Natural killer cell treated with Interleukin-12 subunit alpha and Interleukin-12 subunit beta and Interleukin-15 and Interleukin-18, amount 100 ng/mL, for 72 hours (primary cell): Measurements from ENCODE around the gene USO1. TPM values are rescaled to one million over a fixed set of nuclear protein-coding genes. Genes with fewer than 3 reads are reported as not detected.
"Not testable (repeated sequence)": the region's sequence is repeated elsewhere in the genome, so short reads cannot be mapped to it uniquely, and the experiment has no call there.

ENCODE experiments used
- ATAC-seq, 2 donors: fragments of 150-1000 bp; cut with Tn5 transposase in 1 of 2; sonication (Bioruptor Pico), chemical (Tn5 transposase) in 1 of 2; 2 replicates each; pipeline ENCODE4 v1.10.0; 2021
- DNase-seq: peaks from one replicate; pipeline ENCODE4 v3.0.0; 2022; ENCODE audit warnings: low spot score
- H3K27ac Mint-ChIP-seq, 2 donors: 1 replicate in 1 of 2; 2 replicates in 1 of 2; pipeline ENCODE4 v1.8.0; 2022; ENCODE audit warnings: mixed read lengths in 2 of 2, mild to moderate bottlenecking in 1 of 2, moderate library complexity in 1 of 2
- H3K27me3 Mint-ChIP-seq, 2 donors: 1 replicate in 1 of 2; 2 replicates in 1 of 2; pipeline ENCODE4 v1.8.0; 2022; ENCODE audit warnings: mixed read lengths in 2 of 2
- H3K36me3 Mint-ChIP-seq: one replicate; pipeline ENCODE4 v1.8.0; 2022; ENCODE audit warnings: mixed read lengths
- H3K4me1 Mint-ChIP-seq, 2 donors: 1 replicate in 1 of 2; 2 replicates in 1 of 2; pipeline ENCODE4 v1.8.0; 2022; ENCODE audit warnings: low read depth in 2 of 2, mixed read lengths in 2 of 2, mild to moderate bottlenecking in 1 of 2
- H3K4me3 Mint-ChIP-seq: one replicate; pipeline ENCODE4 v1.8.0; 2022; ENCODE audit warnings: mixed read lengths
- H3K9me3 Mint-ChIP-seq: 2 replicates; pipeline ENCODE4 v1.8.0; 2022; ENCODE audit warnings: mixed read lengths
- total RNA-seq, 2 donors: library from RNA; stranded (reverse); gene quantifications; one replicate each; pipeline ENCODE4 v1.2.3, GENCODE V29; 2022

Gene USO1
- total RNA-seq, 2 donors from 2014 or later = 49.6 to 59.4 TPM

DNA sequence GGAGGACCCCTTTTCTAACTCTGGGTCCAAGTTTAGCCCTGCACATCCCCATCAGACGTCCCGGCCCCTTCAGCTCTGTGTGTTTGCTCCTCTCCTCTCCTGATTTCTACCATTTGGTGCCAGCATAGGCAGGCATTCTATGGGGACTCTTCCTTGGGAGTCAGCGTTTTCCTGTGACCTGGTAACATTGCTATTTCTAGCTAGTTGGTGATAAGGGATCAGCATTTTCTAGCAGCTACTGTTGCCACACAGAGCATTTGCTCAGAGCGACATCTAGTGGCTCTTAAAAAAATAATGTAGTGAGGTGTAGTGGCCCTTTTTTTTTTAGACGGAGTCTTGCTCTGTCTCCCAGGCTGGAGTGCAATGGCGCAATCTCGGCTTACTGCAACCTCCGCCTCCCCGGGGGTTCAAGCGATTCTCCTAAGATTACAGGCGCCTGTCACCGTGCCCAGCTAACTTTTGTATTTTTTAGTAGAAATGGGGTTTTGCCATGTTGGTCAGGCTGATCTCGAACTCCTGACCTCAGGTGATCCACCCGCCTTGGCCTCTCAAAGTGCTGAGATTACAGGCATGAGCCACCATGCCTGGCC, 123.9 kb downstream of the USO1 start:
- H3K36me3 Mint-ChIP-seq, H3K9me3 Mint-ChIP-seq, DNase-seq: not testable (repeated sequence)
- ATAC-seq = peak; percentile 80 to 83
- Mint-ChIP-seq H3K4me3 (peak overlapping the region; percentile 56), H3K27me3 (peaks cover 7 to 18% of the 10 kb centered on the region in 2 donors), H3K4me1 (peaks cover 5 to 17% of the 10 kb centered on the region in 2 donors), H3K27ac (peak overlapping the region in 1 of 2 donors; percentile 59)

DNA sequence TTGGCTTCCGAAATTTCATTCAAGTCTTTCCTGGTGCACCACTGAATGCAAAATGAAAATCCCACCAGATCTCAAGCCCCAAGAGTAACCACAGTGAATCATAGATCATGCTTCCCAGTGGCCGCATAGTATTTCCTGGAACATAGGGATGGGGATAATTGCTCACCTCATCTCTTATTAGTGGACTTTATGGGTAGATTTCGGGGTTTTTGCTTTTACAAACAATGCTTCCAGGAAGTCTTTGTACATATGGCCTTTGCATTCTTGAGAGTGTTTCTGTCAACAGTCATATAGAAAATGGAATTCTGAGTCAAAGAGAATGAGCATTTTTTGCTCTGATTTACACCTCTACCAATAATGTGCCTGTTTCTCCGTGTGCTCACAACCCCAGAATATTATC, 124.5 kb downstream of the USO1 start:
- Mint-ChIP-seq H3K27me3 (peaks cover 11 to 24% of the 10 kb centered on the region in 2 donors), H3K4me1 (peaks cover 5 to 17% of the 10 kb centered on the region in 2 donors), H3K27ac (peak overlapping the region in 1 of 2 donors; percentile 59), H3K9me3 (no peaks in the 10 kb centered on the region), H3K36me3 (no peaks in the 10 kb centered on the region), H3K4me3 (peak overlapping the region; percentile 56)
- peak; percentile 36 to 74 for ATAC-seq
- no peak for DNase-seq

DNA sequence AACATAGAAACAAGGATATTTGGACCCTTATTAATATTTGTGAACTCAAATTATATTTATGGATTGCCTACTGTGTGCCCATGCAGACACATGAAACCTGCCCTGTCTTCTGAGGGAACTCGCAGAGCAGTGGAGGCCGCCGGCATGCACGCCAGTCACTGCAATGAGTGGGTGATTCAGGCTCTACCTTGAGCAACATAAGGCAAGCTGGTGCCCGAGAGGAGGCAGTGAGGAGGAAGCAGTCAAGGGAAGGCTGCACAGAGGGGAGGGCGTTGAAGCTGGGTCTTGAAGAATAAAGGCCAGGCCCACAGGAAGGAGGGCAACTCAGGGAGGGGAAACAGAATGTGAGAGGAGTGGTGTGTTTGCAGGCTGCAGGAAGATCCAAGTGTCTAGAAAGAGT, 125.1 kb downstream of the USO1 start:
- ATAC-seq = peak in 1 of 2 donors; percentile 53
- peaks cover 14 to 29% of the 10 kb centered on the region in 2 donors for H3K27me3 Mint-ChIP-seq
- H3K27ac Mint-ChIP-seq = peak overlapping the region in 1 of 2 donors; percentile 59

DNA sequence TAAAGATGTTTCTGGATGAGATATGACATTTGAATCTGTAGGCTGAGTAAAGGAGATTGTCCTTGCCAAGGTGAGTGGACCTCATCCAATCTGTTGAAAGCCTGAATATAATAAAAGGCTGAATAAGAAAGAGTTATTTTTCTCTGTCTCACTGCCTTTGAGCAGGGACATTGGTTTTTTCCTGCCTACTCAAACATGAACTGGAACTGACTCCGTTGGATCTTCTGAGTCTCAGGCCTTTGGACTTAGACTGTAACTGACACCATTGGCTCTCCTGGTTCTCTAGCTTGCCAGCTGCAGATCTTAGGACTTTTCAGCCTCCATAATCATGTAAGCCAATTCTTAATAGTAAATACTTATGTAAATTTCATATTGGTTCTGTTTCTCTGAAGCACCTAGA, 134.3 kb downstream of the USO1 start:
- no peak for DNase-seq
- Mint-ChIP-seq H3K9me3 (no peaks in the 10 kb centered on the region), H3K4me1 (no peaks in the 10 kb centered on the region), H3K36me3 (no peaks in the 10 kb centered on the region), H3K27ac (no peak overlapping the region), H3K4me3 (no peak overlapping the region), H3K27me3 (peaks cover 5 to 6% of the 10 kb centered on the region in 2 donors)
- ATAC-seq = no peak

More for the DNA sequence above, 125.1 kb downstream of the USO1 start:
- DNase-seq = no peak
- Mint-ChIP-seq H3K36me3 (no peaks in the 10 kb centered on the region), H3K4me1 (peaks cover 5 to 17% of the 10 kb centered on the region in 2 donors), H3K4me3 (peak overlapping the region; percentile 56), H3K9me3 (no peaks in the 10 kb centered on the region)

DNA sequence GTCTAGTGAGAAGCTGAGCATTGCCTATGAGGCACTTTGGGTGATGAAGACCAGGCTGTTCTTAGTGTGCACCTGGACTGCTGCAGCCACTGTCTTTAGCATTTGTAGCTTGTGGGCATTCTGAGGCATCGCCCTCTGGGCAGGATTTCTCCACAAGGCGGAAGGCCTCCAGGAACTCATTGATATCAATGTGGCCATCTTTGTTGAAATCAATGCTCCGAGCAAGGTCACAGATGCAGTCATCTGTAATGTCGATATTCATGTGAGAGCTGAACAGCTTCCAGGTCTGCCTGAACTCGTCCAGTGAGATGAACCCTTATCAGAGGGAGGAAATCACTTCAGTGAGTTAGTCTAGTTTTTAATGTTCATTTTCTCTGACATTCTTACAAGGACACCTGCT, 136.2 kb downstream of the USO1 start:
- no peaks in the 10 kb centered on the region for H3K36me3 Mint-ChIP-seq
- no peaks in the 10 kb centered on the region for H3K9me3 Mint-ChIP-seq
- ATAC-seq (peak in 1 of 2 donors; percentile 20), DNase-seq (no peak)
- H3K4me3 Mint-ChIP-seq = no peak overlapping the region
- H3K27ac Mint-ChIP-seq = no peak overlapping the region
- no peaks in the 10 kb centered on the region for H3K27me3 Mint-ChIP-seq
- H3K4me1 Mint-ChIP-seq = no peaks in the 10 kb centered on the region

Other genes starting within 250 kb of the USO1 start
- gene RCHY1, start 210.2 kb upstream of the USO1 start, total RNA-seq = 10 to 100 TPM; 40.6 to 47.8 TPM
- gene THAP6, start 210.1 kb upstream of the USO1 start, total RNA-seq = 10 to 100 TPM; 15.9 to 25.0 TPM
- 10 to 100 TPM in 1 of 2 donors, 1 to 10 TPM in 1; 6.2 to 13.0 TPM for gene ODAPH, start 168.5 kb upstream of the USO1 start, total RNA-seq
- under 1 TPM; 0.14 to 0.36 TPM for gene CDKL2, start 94.0 kb upstream of the USO1 start, total RNA-seq
- gene G3BP2, start 51.2 kb upstream of the USO1 start, total RNA-seq = 100 to 1,000 TPM; 107 to 159 TPM
- gene PPEF2, start 177.9 kb downstream of the USO1 start, total RNA-seq = not detected
- gene NAAA, start 216.4 kb downstream of the USO1 start, total RNA-seq = 10 to 100 TPM; 17.5 to 48.2 TPM